LoVo (cell line): Measurements from ENCODE around the gene RCAN2.
"Not testable (repeated sequence)": the region's sequence is repeated elsewhere in the genome, so short reads cannot be mapped to it uniquely, and the experiment has no call there.

ENCODE experiments used
- DNase-seq: peaks from one replicate; pipeline ENCODE4 v3.0.0-alpha.2; 2016; ENCODE audit warnings: low spot score

Gene RCAN2

DNA sequence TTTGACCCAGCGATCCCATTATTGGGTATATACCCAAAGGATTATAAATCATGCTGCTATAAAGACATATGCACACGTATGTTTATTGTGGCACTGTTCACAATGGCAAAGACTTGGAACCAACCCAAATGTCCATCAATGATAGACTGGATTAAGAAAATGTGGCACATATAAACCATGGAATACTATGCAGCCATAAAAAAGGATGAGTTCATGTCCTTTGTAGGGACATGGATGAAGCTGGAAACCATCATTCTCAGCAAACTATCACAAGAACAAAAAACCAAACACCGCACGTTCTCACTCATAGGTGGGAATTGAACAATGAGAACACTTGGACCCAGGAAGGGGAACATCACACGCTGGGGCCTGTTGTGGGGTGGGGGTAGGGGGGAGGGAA, 103.5 kb downstream of the RCAN2 start:
- DNase-seq: not testable (repeated sequence)

- no peak for DNase-seq
Measured at GRCh38 chr6:46381579-46381978, 109.7 kb downstream of the RCAN2 start.

DNA sequence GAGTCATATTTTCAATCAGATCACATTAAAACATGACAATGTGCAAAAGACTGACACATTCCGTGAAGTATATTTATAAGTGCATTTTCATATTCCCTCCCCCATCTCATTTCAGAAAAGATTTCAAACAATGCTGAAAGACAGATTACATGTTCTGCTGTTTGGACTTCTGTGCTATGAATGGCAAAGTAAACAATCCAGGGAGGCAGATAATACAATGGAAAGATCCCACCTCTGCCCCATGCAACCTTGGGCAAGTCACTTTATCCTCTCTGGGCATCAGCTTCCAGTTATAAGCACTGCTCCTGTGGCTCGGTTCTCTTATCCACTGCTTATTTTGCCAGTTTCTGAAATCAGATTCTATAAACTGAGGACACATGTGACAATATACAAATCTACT, 110.2 kb downstream of the RCAN2 start:
- no peak for DNase-seq

DNA sequence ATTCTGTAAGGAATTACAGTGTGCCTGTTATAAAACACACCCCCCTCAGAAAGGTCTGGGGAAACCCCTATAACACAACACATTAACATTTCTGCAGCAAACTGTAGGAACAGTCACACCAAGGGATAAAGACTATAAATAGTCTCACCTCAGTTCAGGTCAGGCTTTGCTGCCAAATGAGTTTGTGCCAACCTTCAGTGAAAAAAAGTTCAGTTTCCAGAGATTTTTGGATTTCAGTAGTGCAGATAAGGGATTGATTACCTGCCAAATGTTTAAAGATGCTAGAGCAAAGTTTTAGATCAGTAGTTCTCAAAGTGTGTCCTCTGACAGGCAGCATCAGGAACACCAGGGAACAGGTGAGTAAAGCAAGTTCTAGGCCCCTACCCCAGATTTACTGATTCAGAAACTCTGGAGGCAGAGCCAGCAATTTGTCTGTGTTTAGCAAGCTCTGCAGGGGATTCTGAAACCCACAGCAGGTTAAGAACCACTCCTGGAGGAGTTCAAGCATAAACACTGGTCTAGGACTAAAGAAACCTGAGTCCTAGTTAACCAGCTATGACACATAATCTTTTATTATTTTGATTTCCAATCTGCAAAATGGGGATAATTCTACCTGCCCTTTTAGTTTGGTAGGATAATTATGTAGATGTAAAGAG, 111.0 kb downstream of the RCAN2 start:
- DNase-seq: no peak

GRCh38 chr6:46378882-46379416, 112.3 kb downstream of the RCAN2 start:
- no peak for DNase-seq

DNA sequence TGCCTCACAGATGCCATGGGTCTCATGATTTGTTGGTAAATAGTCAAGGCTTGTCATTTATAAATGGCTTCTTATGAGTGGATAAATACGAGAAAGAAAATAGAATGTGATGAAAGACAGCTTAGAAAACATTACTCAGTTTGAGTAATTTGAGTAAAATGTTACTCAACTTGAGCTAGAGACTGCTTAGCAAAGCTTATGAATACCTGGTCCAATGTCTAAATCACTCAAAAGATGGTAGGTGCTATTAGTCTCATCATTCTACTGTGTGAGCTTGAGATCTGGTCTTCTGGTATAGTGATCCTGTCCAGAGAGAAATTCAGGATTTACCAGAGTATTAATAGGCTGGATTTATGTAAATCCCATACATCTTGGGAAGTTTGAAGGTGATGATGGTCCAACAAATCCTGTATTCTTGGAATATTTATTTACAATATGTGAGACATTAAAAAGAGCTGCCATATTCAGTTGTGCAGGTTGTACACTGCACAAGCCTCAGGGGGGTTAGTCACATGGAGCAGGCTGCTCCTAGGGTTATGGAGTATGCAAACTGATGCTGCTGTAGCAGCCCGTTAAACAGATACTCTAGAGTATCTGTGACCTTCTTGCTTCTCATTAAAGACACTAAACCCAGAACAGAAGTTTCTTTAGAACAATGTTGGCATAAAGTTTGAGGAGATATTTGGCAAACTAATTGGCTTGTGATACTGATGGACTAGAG, 112.9 kb downstream of the RCAN2 start:
- no peak for DNase-seq

DNA sequence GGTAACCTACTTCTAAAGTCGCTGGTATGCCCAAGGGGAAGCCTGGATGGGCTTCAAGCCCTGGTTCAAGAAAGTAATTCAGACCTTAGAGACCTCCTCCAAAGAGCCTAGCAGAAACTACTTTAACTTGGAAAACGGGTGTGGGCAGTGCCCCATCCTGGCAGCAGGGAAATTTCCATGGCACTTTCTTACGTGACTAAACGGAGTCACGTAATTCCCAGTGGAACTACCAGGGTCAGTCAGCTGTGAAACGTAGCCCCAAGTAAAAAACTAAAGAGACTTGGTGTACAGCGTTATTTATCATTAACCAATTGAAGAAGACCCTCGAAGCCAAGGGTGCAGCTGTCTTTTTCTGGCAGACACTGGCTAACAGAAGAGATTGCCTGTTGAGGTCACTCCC, 114.0 kb downstream of the RCAN2 start:
- DNase-seq: no peak

DNA sequence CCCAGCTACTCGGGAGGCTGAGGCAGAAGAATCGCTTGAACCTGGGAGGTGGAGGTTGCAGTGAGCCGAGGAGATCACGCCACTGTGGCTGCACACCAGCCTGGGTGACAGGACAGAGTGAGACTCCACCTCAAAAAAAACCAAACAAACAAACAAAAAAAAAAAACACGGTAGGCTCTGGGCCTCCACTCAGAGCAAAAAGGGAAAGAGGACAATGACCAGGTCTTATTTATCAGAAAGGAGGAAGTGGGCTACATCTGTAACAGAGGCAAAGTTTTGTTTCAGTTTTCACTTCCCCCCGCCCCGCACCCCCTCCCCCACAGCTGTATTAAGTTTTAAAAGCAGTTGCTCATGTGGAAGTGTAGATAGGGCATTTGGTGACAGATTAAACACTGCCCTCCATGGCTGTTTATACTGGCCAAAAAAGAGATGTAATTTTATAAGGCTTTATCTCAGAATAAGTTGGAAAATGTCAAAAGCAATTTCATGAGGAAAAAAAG, 114.6 kb downstream of the RCAN2 start:
- no peak for DNase-seq

GRCh38 chr6:46370622-46371021, 120.6 kb downstream of the RCAN2 start:
- DNase-seq: no peak

- no peak for DNase-seq
Measured at GRCh38 chr6:46368169-46368536, 123.1 kb downstream of the RCAN2 start.

GRCh38 chr6:46367354-46368168, 123.7 kb downstream of the RCAN2 start:
- no peak for DNase-seq

DNA sequence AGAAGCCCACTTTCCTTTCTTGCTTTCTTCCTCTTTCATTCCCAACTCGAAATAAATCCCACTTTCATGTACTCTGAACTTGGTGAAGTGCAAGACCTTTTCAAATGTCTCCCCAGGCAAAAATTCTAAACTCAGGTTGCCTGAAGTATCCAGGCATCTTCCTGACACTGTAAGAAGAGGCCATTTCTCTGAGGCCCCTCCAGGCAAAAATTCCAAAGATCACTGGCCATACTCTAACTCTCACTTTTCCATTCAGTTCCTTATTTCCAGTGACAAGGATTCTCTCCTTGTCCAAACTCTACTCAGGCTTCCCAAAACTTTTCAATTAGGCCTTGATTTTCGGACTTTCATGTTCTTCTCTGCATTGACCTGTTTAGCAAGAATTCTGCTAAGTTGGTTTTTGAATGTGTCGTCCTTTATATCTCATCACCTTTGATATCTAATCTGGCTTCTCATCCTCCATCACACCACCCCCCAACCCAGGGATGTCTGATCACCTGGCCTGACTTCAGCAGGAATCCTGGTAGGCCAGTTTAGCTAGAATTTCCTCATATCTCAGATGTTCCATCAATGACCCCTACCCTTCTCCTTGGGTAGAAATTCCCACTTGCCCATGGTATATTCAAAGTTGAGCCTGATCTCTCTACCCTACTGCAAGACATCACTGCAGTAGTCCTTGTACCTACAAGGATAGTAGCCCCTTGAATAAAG, 124.9 kb downstream of the RCAN2 start:
- DNase-seq: no peak

DNA sequence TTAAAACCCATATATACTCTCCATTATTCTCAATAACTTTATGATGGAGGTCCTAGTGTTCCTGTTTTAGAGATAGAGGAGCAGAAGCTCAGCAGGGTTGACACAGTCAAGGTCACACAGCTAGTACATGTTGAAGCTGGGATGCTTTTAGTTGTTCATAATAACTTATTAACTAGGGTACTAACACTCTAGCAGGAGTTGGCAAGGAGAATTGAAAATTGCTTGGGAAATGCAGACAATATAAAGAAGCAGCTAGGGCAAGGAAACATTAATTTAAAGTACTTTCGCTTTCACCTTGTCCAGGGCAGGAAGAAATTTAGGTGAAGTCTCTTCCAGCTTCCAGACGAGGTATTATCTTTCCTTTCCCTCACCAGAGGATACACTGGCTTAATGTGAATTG, 133.7 kb downstream of the RCAN2 start:
- DNase-seq: no peak

DNA sequence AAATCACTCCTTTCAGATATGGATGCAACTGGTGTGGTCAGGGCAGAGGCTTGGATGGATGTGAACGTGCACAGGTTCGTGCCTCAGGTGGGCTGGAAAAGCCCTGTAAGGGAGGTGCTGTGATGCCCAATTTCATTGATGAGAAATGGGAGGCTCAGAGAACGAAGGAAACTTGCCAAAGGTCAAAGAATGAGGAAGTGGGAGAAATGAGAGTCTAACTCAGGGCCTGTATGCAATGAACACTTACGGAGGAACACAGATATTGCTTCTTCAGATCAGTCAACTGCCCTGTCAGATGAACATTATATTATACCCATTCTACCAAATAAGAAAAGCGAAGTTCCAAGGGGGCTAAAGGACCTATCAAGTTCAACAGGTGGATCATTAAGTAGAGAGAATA, 134.7 kb downstream of the RCAN2 start:
- DNase-seq: no peak

DNA sequence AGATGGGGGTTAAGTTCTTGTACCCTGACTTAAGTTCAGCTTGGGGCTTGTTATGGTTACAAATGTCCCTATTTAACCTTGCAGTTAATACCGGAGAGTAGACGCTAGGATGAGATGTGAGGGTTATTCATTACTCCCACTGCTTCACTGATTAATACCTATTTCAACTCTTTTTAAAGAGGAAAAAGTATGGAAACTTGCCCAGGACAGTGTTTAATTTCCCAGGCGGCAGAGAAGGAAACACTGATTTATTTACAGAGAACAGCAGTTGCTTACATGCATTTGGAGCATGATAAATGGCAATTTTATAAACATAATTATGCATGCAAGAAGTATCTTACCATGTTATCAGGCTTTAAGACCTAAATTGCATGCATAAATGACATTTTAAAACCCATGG, 137.7 kb downstream of the RCAN2 start:
- no peak for DNase-seq

DNA sequence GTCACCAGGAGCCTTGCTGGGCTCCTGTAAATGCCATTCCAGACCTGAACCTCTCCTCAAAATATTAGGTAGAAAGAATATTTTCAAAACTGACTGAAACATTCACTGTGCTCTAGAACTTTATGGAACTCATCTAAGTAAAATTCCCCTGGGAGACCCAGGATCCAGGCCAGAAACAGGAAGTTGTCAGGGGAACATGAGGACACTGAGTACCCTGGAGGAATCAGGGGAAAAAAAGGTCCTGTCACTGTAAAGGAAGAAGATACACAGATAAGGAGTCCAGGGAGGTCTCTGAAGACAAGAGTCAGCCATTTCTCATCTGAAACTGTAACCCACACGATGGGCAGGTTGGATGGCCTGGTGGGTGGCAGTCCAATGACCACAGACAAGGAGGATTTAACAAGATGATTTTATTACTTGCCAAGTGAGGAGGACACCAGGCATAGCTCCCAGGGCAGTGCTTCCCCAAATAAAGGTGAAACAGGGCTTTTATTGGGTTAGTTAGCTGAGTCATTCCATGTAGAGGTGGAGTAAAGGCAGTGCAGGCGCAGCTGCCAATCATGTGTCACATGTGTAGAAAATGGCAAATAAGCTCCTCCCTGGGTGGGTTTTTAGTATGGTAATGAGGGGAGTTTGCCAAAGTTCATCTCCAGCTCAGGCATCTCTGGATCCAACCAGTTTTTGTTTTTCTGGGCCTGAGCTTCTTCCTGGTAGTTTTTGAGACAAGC, 138.5 kb downstream of the RCAN2 start:
- no peak for DNase-seq

- DNase-seq: no peak
Measured at GRCh38 chr6:46350714-46351113, 140.5 kb downstream of the RCAN2 start.

DNA sequence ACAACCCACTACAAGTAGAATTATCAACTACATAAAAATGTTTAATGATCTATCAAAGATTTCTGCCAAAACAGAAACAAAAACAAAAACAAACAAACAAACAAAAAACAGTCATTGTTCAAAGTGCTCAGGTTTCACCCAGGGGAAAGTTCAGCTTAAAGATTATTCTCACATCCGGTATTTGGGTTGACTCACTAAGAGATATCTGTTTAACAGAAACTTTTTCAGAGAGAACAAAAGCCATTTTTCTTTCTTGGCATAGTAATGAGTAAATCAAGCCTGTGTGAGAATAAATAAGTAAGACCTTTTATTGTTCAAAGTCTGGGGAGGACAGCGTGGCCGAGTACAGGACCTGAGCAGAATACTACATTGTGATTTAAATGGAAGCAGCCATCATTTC, 143.6 kb downstream of the RCAN2 start:
- DNase-seq: no peak

DNA sequence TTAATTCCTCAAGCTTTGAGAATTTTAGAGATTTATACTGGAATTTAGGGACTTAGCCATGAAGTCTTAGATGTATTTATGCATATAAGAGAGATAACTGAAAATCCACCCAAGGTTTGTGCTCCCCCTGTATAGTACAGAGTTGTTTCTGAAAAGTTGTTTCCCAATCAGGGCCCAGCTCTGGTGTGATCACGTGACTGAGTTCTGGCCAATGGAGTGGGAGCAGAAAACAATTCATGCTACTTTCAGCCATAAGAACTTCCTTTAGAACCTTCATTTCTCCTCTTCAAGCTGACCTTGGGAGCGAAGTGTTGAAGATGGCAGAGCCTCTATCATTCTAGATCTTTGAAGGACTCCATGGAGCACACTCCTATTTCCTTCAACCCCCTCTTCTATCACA, 151.0 kb downstream of the RCAN2 start:
- no peak for DNase-seq

- DNase-seq: no peak
Measured at GRCh38 chr6:46338131-46338530, 153.1 kb downstream of the RCAN2 start.

GRCh38 chr6:46334442-46334841, 156.8 kb downstream of the RCAN2 start:
- DNase-seq: no peak
